Measurements from ENCODE around the gene PAX2.

- TF ChIP-seq, protein P1, sequence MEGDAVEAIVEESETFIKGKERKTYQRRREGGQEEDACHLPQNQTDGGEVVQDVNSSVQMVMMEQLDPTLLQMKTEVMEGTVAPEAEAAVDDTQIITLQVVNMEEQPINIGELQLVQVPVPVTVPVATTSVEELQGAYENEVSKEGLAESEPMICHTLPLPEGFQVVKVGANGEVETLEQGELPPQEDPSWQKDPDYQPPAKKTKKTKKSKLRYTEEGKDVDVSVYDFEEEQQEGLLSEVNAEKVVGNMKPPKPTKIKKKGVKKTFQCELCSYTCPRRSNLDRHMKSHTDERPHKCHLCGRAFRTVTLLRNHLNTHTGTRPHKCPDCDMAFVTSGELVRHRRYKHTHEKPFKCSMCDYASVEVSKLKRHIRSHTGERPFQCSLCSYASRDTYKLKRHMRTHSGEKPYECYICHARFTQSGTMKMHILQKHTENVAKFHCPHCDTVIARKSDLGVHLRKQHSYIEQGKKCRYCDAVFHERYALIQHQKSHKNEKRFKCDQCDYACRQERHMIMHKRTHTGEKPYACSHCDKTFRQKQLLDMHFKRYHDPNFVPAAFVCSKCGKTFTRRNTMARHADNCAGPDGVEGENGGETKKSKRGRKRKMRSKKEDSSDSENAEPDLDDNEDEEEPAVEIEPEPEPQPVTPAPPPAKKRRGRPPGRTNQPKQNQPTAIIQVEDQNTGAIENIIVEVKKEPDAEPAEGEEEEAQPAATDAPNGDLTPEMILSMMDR (IDR thresholded peaks at IDR 0.05) = no peak
- TF ChIP-seq EP300 (IDR thresholded peaks at IDR 0.05) (no peak), POLR2AphosphoS5 (IDR thresholded peaks at IDR 0.05) (no peak)
Observed at GRCh38 chr10:100709146-100710082, 36.0 kb upstream of the PAX2 start.

All from suprapubic skin (tissue), 4 donors.